H54 (cell line): Measurements from ENCODE around the gene DACT2.
"Not testable (repeated sequence)": the region's sequence is repeated elsewhere in the genome, so short reads cannot be mapped to it uniquely, and the experiment has no call there.

Experiments
- DNase-seq: peaks from one replicate; pipeline ENCODE4 v3.0.0; 2011; ENCODE audit warnings: low spot score, mixed read lengths; ENCODE audit not compliant: insufficient read length
- FAIRE-seq: peaks from 3 replicates; lab custom pipeline; 2011; peaks lifted over from hg19 to GRCh38; lab: Jason Lieb, UNC
- POLR2A ChIP-seq: IDR thresholded peaks from 2 replicates; pipeline ENCODE4 v1.6.1; 2011; ENCODE audit warnings: low read depth, mild to moderate bottlenecking, low read length

The DACT2 gene

DNA sequence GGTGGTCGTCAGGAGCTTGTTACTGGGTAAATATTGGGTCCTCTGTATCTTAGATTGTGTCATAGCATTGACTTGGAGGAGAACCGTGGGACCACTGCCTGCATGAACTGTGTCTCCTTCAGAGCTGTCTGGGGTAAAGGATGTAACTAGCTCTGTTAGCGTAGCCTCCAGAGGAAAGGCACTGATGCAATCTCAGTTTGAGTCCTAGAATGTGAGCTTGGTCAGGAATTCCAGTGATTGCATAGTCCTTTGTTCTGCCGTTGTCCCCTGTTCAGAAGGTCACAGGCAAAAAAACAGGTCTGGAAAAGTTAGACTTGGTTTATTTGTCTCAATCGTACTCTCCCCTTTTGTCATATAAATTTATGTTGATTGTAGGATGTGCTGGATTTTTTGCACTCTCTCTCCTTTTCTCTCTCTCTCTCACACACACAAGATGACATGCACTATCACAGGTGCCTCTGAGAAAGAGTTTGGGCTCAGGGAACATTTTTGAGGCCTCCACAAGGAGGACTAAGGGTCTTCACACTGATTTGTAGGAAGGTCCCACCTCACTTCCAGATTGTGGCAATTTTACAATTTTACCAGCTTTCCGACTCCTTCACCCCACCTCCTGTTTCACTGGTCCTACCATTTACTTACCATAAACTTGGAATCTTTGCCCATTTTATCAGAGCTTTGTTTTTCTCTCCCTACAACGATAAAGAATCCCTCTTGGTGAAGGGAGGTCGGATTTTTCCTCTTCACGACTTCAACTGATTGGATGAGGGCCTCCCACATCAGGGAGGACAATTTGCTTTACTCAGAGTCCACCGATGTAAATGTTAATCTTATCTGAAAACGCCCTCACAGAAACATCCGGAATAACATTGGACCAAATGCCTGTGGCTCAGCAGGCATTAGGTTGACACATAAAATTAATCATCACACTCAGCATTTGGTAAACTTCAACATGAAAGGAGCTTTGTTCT, 7.0 kb upstream of the DACT2 start:
- no peak for FAIRE-seq
- TF ChIP-seq POLR2A, result no peak
- DNase-seq, result no peak

DNA sequence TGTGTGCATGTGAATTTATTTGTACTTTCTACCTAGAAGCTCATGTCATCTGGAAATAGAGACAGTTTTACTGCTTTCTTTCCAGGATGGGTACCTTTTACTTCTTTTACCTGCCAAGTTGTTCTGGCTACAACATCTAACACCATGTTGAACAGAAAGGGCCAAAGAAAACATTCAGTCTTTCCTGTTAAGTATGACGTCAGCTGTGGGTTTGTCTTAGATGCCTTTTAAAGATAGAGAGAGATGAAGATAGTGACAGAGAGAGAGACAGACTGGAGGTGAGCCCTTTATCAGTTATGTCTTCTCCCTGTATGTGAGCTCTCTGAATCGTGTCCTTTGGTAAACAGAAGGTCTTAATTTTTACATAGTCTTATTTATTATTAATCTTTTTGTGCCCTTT, 3.4 kb upstream of the DACT2 start:
- FAIRE-seq, result no peak
- TF ChIP-seq POLR2A, result no peak

DNA sequence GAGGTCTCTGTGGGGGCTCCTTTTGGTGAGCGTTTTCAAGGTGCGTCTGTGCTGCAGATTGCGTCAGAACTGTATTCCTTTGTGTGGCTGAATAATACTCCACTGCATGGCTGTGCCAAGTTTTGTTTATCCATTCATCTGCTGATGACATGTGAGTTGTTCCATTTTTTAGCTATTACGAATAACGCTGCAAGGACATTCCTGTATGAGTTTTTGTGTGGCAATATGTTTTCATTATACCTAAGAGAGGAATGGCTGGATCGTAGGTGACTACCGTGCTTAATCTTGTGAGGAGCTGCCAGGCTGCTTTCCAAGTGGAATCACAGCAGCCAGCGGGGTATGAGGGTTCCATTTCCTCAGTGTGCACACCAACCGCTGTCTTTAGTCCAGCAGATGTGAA, 1.1 kb upstream of the DACT2 start:
- TF ChIP-seq POLR2A, result no peak
- FAIRE-seq (no peak), DNase-seq (no peak)

More for the DNA sequence above, 3.4 kb upstream of the DACT2 start:
- no peak for DNase-seq

DNA sequence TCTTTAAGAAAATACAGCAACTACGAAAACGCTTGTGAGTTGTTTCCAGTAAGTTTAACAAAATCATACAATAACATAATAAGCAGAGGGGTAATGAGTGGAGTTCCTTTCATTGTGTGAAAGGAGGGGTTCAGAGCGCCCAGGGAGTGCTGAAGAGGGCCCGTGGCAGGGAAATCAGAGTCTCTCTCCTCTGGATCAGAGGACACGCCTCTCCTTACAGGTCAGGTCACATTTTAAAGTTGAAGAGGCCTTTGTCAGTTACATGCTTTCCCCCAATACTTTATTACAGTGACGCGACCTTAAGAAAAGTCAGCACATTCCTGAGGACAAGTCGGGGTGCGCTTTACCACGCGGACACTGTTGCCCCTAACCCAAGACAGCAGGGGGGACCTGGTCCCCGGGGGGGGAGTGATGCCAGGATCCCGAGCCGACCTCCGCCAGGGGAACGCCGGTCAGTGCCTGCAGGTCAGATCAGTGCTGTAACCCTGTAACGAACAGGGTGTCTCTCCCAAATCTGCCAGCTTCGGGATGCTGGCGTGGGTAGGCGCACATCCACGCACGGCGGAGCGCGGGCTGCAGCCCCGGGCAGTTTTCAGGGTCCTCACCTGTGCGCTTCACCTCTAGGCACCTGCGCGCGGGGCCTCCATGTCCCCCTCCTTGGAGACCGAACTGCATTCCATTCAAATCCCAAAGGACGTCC, 848 bp downstream of the DACT2 start:
- FAIRE-seq (no peak), DNase-seq (no peak)
- no peak for TF ChIP-seq POLR2A

DNA sequence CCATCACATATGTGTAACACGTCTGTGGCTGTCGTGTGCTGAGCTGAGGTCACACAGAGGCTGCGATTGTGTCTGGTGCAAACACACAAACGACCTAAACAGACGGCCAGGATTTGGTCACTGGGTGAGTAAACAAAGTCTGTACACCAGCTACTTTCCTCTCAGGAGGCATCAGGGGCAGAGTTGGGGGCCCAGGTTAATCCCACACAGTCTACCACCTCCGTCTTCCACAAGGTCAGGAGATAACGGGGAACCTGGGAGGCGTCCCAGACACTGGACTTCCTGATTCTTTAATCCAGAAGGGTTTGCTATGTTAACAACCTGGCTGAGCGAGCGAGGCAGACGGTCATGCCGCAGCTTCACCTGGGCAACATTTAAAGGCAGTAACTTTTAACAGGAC, 1.5 kb downstream of the DACT2 start:
- FAIRE-seq (no peak), DNase-seq (no peak)
- TF ChIP-seq POLR2A, result no peak

DNA sequence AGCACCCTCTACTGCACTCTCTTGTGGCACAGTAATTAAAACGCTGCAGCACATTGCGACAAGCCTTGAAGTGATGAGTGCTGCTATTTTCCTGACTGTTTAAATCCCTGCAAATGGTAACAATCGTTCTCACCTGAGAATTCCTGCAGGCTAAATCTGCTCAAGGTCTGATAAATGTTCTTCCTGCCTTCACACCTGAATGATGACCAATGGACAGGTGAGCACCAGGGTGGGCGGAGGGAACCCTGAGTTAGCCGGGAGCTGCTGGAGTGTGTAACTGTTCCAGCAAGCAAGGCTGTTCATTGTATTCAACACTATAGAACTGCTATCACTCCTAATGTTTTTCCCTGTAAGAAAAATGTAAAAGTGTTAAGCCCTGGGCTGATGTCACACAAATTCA, 4.0 kb downstream of the DACT2 start:
- no peak for DNase-seq
- no peak for FAIRE-seq
- TF ChIP-seq POLR2A, result no peak

DNA sequence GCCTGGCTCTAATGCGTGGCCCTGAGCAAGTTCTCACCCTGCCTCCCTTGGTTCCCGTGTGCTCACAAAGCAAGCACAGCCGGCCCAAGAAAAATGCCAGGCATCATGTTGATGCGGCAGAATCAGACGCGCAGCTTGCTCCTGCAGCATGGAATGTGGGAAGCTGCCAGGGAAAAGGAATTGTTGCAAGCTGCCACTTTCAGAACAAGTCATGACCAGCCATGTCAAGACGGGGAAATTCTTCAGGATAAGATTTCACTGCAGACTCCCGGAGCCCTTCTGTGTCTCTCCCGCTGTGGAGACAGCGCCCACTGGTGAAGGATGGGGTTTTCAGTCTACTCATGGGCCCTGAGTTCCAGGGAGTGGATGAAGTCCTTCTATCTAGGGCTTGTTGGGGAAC, 4.6 kb downstream of the DACT2 start:
- no peak for DNase-seq
- no peak for FAIRE-seq
- TF ChIP-seq POLR2A, result no peak

DNA sequence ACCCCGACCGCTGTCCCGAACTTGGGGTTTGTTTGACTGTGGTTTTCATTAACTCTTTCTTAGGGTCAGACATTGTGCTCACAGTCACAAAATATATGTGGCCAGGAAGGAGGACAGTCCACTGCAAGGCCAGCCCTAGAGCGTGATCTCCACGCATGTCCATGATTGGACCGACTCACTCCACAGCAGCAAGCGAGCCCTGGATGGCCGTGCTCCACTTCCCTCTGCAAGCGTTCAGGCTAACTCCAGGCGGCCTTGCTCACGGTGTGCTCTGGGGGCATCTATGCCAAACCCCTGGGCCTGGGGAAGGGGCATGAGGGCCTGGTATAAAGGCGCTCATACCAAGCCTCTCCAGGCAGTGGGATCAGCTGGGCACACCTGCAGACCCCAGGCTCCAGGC, 5.6 kb downstream of the DACT2 start:
- no peak for DNase-seq
- TF ChIP-seq POLR2A, result no peak
- FAIRE-seq, result no peak

DNA sequence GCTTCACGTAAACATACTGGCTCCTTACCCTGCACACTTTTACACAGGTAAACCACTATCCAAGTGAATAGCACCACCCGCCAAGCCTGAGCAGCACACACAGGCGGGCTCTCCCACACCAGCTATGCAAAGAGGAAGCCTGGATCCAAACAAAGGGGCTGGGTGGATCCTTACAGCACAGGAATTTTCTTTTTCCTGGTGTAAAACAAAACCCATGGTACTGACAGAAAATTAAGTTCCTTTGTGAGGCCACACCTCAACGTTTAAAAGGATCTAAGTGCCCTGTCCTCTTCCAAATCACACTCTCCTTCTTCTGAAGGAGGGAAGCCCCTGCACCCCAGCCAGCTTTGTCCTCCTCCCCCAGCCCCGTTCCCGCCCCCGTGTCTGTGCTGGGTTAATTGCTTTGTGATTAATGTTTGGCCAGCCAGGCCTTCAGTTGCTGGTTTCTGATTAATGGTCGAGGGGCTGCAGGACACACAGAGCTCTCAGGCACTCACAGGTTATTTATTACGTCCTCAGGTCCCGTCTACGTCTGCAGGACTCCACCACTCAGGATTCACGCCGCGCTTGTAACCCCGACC, 6.1 kb downstream of the DACT2 start:
- FAIRE-seq (no peak), DNase-seq (no peak)
- no peak for TF ChIP-seq POLR2A

DNA sequence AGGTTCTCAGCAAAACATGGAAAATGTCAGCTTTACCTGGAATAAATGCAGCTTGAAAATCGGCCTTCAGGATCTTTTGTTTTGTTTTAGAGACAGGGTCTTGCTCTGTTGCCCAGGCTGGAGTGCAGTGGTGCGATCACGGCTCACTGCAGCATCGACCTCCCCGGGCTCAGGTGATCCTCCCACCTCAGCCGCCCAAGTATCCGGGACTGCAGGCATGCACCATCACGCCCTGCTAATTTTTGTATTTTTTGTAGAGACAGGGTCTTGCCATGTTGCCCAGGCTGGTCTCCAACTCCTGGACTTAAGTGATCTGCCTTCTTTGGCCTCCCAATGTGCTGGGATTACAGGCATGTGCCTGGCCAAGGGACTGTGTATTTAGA, 7.5 kb downstream of the DACT2 start:
- not testable (repeated sequence) for FAIRE-seq, DNase-seq

DNA sequence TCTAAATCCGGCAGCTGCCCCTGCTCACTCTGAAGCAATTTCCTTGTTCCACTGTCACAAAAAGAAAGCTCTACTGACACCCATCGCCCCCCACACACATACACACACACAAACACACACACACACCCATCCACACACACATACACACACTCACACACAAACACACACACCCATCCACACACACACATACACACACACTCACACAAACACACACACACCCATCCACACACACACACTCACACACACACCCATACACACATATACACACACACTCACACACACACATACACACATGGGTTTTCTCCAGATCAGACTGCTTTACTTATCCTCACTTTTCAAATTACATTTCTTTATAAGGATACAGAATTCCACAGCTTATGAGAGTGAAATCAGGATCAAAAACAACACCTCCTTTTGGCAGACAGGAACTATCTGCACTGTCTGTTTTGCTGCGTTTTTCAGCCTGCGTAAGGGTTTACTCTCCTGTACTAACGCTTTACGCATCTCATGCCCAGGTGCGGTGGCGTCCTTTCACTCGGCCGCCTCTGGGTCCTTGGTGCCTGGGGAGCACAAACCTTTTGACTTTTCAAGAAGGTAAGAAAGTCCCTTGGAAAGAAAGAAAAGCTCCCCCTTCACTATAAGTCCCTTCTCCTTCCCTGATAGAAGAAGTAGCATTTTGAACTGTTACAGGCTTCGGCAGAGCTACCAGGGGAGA, 8.0 kb downstream of the DACT2 start:
- DNase-seq (no peak), FAIRE-seq (no peak)
- TF ChIP-seq POLR2A, result no peak

DNA sequence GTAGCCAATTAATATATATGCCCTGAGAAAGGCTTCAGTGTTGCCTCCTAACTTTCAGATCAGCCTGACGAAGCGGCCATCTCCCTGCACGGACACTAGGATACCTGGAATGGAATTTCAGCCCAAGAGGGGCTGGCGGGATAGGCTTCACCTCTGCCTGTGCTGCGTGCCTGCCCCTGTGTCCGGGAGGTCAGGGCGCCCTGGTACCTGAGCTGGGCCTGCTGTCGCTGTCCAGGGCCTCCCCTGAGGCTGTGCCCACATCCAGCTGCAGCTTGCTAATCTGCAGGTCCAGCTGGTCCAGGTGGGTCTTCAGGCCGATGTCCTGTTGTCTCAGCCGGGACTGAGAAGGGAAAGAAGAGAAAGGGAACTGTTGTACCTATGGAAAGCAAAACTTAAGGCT, 8.6 kb downstream of the DACT2 start:
- FAIRE-seq, result no peak
- TF ChIP-seq POLR2A, result no peak

DNA sequence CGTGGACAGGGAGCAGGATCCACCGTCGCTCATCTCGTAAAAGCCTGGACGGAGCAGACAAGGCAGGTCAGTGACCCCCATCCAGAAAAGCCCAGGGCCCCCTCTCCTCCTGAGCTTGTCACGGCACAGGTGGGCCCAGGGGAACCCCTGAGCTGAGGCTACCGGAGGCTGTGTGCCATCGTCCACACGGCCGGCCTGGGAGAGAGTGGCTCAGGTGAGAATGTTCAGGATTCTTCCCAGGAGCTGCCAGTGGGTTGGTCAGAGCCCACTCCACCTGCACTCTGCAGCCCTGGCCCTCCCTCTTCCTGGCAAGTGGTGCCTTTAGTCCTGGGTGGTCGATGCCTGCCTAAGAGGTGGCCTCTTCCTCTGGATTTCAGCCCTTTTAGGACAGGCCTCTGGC, 9.2 kb downstream of the DACT2 start:
- FAIRE-seq (no peak), DNase-seq (no peak)
- TF ChIP-seq POLR2A, result no peak

More for the DNA sequence above, 8.6 kb downstream of the DACT2 start:
- no peak for DNase-seq

DNA sequence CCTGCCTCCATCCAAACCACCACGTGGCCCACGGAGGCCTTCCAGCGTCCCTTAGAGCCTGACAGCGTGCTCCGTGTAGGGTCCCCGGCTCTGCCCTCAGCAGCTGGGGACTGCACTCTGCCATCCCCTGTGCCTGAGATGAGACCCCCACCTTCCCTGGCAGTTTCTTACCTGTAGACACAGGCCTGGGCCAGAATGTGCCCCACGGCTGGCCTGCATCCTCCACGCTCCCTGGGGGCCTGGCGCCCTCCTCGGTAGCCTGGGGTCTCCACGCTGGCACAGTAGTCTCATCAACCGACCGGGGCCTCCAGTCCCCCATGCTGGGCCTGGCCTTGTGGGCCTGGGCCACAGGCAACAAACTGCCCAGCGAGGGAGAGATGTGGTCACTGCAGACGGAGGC, 9.6 kb downstream of the DACT2 start:
- DNase-seq (no peak), FAIRE-seq (no peak)
- TF ChIP-seq POLR2A, result no peak

DNA sequence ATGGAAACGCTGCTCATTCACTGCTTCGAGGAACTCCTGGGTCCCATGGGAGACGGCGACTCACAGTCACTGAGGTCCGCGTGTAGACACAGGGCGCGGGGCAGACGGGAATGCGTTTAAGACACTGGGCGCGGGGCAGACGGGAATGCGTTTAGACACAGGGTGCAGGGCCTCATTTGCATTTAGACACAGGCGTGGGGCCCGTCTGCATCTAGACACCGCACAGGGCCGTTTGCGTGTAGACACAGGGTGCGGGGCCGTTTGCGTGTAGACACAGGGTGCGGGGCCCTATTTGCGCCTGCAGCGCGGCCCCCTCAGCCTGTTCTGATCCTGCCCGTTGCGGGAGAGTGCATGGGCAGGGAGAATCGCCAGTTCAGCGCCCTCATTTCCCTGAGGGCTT, 10.4 kb downstream of the DACT2 start:
- TF ChIP-seq POLR2A, result no peak
- no peak for DNase-seq
- no peak for FAIRE-seq
